Cardiac septum (tissue), 1 donor: ENCODE data around the gene WASHC2C. TPM values are rescaled to one million over a fixed set of nuclear protein-coding genes. Genes with fewer than 3 reads are reported as not detected.
"Not testable (repeated sequence)": the region's sequence is repeated elsewhere in the genome, so short reads cannot be mapped to it uniquely, and the experiment has no call there.

ENCODE experiments used
- DNase-seq: peaks from one replicate; pipeline ENCODE4 v3.0.0-alpha.2; 2020; ENCODE audit warnings: low spot score
- intact Hi-C: fragments of 100-400 bp; cut with DNase I; formaldehyde crosslinking; loops from one replicate; pipeline ENCODE4 v1.14.0; 2022
- total RNA-seq: library from RNA; stranded (reverse); fragmentation: NEBNext Ultra II Directional; extraction: Animal tissue kit (Norgen Biotek cat#: 25700); gene quantifications from one replicate; pipeline ENCODE4 v1.2.1, GENCODE V29; 2021
- donor health status: DM: no; HTN: no; CAD: no.

WASHC2C gene
- total RNA-seq, 1 donor from 2014 or later, result 25.9 TPM

DNA sequence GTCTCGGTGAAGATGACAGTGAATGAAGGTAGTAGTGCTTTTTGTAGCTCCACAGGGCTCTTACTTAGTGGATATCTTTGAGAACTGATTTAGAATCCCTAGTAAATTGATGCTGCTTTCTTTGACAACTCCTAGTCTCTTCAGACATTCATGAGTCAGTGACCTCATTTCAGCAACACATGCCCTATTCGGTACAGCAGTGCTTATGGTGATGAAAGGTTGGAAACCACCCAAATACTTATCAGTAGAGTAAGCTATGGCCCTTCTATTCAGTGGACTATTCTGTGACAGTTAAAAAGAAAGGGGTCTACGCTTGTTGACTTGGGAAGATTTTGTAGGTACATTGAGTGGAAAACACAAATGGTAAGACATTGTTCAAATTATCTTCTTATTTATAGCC is 29.0 kb downstream of the WASHC2C start:
- intact Hi-C loops, DNase-seq: not testable (repeated sequence)

DNA sequence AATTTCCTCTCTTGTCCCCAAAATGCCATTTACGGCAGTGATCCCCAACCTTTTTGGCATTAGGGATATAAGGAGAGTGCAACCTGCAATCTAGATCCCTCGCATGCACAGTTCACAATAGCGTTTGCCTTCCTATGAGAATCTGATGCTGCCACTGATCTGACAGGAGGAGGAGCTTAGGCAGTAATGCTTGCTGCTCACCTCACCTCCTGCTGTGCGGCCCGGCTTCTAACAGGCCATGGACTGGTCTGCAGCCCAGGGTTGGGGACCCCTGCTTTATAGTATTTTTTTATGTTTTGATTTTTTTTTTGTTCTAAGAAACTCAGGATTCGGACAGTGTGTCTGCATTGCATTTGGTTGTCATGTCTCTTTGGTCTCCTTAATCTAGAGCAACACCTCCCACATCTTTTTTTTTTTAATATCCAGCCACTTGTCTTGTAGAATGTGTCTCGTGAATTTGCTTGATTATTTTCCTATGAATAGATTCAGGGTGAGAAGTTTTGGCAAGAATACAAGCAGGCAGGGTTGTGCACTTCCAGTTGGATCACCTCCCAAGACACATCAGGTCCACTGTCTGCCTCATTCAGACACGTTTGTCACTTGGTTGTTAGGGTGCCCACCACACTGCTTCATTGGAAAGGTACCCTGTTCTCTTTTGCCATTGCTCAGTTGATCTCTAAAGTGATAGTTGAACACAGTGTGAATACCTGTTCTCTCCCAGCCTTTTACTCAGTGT is 30.8 kb downstream of the WASHC2C start:
- peak; percentile 75 for DNase-seq
- intact Hi-C loops, result not testable (repeated sequence)

DNA sequence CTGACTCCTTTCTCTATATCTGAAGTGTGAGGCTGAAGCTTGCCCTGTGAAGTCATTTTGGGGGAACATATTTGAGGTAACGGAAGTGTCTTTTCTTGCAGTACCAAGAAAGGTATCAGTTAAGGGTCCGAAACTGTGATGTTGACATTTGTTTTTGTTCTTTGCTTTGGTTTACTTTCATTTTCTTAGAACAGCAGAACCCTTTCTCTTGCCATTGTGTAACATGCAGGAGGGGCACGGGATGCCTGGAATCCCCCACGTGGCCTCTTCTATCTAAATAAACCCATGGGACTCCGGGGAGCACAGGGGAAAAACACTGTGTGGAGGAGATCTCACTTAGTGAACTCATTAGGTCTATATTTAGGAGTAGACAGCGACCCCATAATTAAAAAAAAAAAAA is 34.6 kb downstream of the WASHC2C start:
- intact Hi-C loops, DNase-seq: not testable (repeated sequence)

DNA sequence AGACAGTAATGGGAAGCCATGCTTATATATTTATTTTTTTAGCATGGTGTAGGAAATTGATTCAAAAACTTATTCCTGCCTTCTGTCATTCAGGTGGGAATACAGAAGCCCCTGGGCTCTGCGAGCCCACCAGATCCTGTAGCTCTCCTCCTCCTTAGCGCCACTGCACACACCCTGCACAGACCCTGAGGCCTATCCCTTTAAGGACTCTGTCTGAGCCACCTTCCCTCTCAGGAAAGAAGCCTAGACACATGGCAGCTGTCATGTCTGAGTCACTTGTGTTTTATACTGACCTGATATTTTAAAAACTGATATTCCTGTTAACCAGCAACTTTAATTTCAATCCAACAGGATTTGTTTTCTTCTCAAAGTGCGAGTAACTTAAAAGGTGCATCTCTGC is 36.0 kb downstream of the WASHC2C start:
- intact Hi-C loops, DNase-seq: not testable (repeated sequence)

DNA sequence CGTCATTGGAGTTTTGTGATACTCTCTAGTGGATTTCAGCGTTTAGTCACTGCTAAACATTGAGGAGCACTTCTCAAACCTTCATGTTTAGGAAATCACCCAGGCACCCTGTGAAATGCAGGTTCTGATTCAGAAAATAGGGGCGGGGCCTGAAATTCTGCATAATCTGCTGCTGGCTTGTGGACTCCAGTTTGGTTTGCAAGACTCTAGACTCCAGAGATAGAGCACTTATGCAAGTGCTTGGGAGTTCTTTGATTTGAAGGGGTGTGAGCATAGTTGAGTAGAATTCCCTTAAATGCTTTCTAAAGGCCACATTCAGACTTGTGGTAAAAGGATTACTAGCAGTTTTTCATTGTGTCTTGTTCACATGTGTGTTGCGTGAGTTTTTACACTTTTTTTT is 41.3 kb downstream of the WASHC2C start:
- intact Hi-C loops, DNase-seq: not testable (repeated sequence)

DNA sequence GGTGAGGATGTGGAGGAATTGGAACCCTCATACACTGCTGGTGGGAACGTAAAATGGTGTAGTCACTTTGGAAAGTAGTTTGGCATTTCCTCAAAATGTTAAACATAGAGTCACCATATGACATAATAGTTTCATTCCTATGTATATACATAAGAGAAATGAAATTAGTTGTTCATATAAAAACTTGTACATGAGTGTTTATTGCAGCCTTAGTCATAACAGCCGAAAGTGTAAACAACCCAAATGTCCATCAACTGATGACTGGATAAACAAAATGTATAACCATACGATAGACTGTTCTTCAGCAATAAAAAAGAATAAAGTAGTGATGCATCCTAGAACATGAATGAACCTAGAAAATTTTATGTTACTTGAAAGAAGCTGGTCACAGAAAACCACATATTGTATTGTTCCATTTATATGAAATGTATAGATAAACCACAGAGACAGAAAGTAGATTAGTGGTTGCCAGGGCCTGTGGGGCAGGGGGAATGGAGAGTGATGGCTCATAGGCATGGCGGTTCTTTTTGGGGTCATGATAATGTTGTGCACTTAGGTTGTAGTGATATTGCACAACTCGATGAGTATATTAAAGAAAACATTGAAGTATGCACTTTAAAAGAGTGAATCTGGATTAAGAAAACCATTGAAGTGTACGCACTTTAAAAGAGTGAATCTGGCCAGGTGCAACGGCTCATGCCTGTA is 44.8 kb downstream of the WASHC2C start:
- DNase-seq, intact Hi-C loops: not testable (repeated sequence)

DNA sequence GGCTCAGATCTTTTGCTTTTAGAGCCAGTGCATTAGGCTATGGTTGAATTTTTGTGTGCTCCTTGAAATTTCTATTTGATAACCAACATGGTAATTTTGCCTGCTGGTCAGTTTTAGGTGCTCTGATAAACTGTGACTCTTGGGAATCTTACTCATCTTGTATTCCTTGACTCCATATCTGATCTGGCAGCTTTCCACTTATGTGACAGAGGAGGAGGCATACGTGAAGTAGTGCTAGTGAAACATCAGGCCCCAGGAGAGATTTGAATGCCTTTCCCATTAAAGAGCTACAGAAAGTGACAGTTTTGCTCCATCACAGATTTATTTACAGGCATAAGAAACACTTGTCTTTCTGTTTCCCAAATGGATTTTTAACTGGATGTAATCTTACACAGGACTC is 59.2 kb downstream of the WASHC2C start:
- intact Hi-C loops, result not testable (repeated sequence)

DNA sequence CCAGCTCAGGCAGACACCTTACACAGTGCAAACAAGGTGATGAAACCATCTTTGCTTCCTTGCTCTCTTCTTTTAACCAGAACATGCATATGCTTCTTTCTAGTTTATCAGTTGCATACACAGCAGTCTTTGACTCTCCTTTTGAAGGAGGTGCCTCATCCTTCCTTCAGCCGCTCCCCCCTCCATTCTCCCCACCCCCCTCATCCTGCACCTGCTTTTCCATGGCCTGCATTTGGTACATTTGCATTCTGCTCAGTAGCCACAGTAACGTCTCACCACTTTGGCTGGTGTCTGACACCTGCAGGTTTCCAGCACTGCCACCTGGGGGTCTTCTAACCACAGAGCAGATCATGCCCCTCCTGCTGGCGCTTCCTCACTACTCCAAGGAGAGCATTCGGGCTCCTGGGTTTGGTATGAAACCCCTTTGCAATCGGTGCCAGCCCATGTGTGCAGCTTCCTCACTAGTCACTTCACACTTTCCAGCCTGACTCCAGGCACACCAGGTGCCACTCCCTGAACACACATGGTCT is 60.2 kb downstream of the WASHC2C start:
- DNase-seq, intact Hi-C loops: not testable (repeated sequence)

More for the DNA sequence above, 59.2 kb downstream of the WASHC2C start:
- not testable (repeated sequence) for DNase-seq

DNA sequence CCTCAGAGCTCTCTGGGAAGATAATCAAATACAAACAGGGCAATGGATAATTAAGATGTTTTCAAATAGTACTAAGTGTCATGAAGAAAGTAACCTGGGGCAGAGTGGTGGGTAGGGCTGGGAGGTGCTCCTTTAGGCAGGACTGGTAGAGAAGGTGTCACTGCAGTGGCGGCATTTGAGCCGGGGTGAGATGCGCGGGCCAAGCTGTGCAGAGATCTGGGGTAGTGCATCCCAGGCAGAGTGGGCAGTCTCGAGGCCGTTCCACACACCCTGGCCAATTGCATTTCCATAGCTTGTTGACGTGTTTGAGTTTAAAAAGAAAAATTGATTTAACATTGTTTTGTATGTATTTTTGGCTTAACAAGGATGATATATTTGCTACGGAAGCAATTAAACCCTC is 62.9 kb downstream of the WASHC2C start:
- DNase-seq, intact Hi-C loops: not testable (repeated sequence)

DNA sequence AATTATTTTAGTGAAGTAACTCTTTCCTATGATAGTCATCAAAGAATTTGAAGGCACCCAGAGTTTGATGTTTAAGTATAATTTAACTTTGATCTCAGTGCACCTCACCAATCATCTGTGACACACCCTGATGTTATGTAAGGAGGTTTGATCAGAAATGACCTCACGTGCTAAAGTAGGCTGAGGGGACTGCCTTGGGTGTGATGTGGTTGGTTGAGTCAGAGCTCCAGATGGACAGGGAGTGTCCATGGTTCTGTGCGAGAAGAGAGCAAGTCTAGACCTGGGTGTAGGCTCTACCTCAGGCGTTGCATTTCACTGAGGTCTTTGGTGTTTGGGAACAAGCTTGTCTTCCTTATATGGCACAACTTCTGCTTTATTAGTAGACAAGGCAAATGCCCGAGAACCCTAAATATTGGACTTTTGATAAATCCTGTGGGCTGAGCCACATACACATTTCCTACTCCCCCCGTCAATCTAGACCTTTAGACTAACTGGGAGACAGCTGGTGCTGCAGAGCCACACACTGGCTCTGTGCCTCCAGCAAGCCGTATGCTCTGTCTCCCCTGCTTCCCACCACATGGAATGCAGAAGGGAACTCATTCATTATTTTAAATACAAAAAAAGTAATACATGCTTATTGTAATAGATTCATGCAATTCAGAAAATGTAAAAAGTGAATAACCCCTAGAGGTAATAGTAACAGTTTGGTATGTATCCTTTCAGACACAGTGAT is 63.8 kb downstream of the WASHC2C start:
- intact Hi-C loops, DNase-seq: not testable (repeated sequence)

DNA sequence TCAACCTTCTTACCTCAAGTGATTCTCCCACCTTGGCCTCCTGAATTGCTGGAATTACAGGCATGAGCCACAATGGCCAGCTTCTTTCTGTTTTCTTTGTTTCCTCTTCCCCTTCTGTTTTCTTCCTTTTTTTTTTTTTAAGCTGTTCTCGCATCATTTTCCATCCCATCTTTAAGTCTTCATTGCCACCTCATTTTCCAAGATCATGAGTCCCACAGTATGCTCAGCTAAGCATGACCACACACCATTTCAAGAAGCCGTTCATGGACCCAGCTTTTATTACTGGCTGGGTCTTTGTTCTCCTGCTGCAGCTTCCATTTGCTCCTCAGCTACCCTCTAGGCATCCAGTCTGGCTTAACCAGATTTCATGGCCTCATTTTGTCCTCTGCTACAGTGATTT is 67.7 kb downstream of the WASHC2C start:
- intact Hi-C loops, DNase-seq: not testable (repeated sequence)

DNA sequence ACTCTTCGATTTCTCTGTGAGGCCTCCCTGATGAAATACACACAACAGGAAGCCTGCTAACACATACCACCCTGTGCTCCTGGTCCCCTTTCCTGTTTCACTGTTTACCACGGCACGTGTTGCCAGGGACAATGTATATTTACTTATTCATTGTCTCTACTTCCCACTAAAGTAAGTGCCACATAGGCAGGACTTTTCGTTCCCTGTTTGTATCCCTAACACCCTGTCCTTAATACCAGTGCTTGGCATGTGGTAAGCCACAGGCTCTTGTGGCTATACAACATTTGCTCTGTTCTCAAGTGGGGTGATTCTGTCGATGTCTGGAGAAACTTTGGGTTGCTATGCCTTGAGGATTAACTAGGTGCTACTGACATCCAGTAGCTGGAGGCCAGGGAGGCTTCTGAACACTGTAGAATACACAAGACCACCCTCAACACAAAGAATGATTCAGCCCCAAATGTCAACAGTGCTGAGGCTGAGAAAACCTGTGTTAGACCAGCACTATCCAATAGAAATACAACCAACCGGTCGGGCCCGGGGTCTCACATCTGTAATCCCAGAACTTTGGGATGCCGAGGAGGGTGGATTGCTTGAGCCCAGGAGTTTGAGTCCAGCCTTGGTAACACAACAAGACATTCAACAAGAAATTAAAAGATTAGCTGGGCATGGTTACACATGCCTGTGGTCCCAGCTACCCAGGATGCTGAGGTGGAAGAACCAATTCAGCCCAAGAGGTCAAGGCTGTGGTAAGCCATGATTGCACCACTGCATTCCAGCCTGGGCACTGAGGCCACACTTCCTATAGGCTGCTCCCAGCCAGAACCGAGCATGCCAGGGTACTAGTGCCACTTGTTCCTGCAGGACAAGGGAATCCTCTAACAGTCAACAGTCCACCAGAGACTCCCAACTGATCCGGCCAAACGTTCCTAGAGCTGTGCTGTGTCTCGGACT is 76.3 kb downstream of the WASHC2C start:
- DNase-seq, intact Hi-C loops: not testable (repeated sequence)

DNA sequence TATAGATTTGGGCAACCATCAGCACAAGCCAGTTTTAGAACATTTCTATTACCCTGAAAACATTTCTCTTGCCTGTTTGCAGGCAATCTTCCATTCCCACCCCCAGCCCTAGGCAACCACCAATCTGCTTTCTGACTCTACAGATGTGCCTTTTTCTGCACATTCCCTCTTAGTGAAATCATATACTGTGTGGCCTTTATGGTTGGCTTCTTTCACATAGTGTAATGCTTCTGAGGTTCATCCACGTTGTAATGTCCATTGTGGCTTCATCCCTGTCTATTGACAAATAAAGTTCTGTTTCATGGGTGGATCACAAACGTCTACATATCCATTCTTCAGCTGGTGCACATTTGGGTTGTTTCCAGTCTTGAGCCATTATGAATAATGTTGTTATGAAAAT is 77.9 kb downstream of the WASHC2C start:
- DNase-seq, intact Hi-C loops: not testable (repeated sequence)

DNA sequence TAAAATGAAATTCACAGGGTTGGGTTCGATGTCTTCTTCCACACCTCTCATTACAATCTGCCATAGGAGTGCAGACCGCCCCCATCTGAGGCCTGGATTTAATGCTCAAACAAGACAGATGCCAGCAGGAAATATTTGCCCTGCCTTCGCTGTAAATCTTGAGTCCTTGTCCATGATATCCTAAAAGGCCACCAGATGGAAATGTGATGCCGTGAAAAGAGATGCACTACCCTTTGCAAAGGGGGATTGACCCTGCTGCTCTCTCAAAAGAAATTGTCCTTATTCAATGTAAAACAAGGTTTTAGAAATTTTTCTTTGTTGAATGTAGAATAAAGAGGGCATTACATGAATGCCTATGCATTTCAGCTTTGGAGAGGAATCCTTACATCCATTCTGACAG is 82.8 kb downstream of the WASHC2C start:
- intact Hi-C loops, result no loop called here
- no peak for DNase-seq

DNA sequence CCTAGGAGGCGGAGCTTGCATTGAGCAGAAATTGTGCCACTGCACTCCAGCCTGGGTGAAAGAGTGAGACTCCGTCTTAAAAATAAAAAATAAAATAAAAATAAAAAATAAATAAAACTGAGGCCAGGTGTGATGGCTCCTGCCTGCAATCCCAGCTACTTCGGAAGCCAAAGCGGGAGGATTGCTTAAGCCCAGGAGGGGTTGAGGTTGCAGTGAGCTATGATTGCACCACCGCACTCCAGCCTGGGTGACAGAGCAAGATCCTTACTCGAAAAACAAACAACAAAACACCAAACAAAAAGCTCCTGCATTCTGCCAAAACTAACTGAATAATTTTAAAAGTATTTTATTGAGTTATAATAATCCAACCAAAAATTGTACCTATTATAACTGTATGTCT is 84.0 kb downstream of the WASHC2C start:
- intact Hi-C loops, result no loop called here
- DNase-seq, result no peak

DNA sequence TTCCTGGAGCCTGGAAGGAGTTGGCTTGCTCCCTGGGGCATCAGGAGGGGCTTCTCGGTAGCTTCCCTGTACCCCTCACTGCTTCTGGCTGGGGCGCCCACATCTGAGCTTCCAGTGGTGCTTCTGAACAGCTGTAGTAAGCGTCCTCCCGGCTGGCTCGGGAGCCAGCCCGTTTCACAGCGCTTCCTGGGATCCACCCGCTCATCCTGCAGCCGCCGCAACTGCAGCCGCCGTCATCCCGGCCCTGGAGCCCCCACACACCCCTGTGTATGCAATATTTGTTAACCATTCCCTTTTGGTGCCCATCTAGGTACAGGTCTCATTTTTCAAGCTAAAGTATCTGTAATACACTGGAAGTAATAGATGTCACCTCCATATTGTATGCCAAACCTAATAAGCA is 85.9 kb downstream of the WASHC2C start:
- intact Hi-C loops, DNase-seq: not testable (repeated sequence)

DNA sequence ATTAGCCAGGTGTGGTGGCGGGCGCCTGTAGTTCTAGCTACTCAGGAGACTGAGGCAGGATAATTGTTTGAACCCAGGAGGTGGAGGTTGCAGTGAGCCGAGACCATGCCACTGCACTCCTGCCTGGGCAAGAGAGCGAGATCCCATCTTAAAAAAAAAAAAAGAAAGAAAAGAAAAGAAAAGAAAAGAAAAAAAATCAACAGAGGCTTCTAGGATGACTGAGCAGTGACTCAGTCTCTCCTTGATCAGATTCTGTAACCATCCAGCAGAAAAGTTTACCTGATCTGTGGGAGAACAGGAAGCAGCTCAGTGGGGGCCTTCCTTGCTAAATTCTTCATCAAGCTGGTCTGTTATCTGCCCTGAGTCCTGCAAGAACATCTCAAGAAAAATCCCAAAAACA is 87.1 kb downstream of the WASHC2C start:
- DNase-seq, intact Hi-C loops: not testable (repeated sequence)

DNA sequence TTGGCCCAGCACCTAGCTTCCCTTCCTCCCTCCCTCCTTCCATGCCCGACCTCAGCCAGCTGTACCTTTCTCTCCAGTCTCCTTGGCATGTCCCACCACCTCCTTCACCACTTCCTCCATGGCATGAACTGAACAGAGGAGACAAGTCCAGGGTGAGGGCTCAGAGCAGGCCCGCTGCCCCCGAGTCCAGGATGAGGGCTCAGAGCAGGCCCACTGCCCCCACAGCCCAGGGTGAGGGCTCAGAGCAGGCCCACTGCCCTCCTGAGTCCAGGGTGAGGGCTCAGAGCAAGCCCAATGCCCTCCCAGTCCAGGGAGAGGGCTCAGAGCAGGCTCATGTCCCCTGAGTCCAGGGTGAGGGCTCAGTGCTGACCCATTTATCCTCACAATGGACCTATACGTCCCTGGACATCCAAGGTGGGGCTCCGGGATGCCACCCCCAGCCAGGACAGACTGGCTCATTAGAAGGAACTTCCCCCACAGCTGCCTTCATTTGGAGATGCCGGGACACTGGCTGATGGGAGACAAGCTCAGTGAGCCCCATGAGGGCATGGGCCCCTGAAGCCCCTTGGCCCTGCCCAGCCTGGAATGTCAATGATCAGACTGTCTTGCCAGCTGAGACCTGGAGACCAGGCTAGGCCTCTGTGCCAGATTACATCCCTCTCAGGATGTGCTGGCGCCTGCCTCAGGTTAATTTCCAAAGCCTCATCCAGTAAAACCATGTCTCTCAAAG is 90.2 kb downstream of the WASHC2C start:
- intact Hi-C loops, result no loop called here
- no peak for DNase-seq
